ENCODE measurements around the gene DCAF6. TPM values are rescaled to one million over a fixed set of nuclear protein-coding genes. Genes with fewer than 3 reads are reported as not detected.
"Not testable (repeated sequence)": the region's sequence is repeated elsewhere in the genome, so short reads cannot be mapped to it uniquely, and the experiment has no call there.

The DCAF6 gene
- total RNA-seq, 4 donors from 2014 or later: 38.2 to 90.3 (median 54.8) TPM

DNA sequence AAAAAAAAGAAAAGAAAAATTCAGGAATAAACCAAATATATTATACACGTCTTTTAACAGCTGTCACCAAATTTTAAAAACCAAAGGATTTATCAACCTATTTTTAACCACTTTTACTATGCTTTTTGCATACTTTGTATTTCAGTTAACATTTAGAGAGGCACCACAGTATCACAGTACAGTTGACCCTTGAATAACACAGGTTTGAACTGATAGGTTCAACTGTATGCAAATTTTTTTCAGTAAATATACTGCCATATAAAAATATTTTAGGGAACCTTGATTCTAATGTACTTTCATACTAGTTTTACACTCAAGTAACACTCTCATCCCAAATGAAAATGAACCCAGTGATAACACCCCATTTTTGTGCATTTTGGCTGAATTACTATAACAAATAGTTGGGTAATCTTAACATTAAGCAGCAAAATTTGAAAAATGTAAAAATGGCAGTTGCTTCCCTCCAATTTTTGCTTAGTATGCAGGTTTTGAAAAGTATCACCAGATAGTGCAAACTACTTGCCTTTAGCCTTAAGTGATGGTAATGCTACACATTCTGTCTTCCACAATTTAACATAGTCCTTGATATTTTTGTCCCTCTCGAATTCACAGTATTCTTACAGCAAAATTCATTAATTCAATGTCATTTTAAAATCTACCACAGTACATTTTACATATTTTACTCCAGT is 11.8 kb upstream of the DCAF6 start:
- H3K4me1 ChIP-seq: peaks cover 13% of the 10 kb centered on the region
- H3K27ac ChIP-seq: no peak overlapping the region
- no peak overlapping the region for H3K4me3 ChIP-seq
- TF ChIP-seq, protein P1, sequence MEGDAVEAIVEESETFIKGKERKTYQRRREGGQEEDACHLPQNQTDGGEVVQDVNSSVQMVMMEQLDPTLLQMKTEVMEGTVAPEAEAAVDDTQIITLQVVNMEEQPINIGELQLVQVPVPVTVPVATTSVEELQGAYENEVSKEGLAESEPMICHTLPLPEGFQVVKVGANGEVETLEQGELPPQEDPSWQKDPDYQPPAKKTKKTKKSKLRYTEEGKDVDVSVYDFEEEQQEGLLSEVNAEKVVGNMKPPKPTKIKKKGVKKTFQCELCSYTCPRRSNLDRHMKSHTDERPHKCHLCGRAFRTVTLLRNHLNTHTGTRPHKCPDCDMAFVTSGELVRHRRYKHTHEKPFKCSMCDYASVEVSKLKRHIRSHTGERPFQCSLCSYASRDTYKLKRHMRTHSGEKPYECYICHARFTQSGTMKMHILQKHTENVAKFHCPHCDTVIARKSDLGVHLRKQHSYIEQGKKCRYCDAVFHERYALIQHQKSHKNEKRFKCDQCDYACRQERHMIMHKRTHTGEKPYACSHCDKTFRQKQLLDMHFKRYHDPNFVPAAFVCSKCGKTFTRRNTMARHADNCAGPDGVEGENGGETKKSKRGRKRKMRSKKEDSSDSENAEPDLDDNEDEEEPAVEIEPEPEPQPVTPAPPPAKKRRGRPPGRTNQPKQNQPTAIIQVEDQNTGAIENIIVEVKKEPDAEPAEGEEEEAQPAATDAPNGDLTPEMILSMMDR (IDR thresholded peaks at IDR 0.05): no peak
- TF ChIP-seq POLR2A (IDR thresholded peaks at IDR 0.05) (no peak), POLR2AphosphoS5 (IDR thresholded peaks at IDR 0.05) (no peak), EP300 (IDR thresholded peaks at IDR 0.05) (no peak)
- H3K27me3 ChIP-seq: no peaks in the 10 kb centered on the region
- no peaks in the 10 kb centered on the region for H3K36me3 ChIP-seq
- DNase-seq (ENCODE audit: low spot score in 2 of 2): no peak
- 92% methylated on average over 2 of the region's 2 CpGs for WGBS
- no peaks in the 10 kb centered on the region for H3K9me3 ChIP-seq

DNA sequence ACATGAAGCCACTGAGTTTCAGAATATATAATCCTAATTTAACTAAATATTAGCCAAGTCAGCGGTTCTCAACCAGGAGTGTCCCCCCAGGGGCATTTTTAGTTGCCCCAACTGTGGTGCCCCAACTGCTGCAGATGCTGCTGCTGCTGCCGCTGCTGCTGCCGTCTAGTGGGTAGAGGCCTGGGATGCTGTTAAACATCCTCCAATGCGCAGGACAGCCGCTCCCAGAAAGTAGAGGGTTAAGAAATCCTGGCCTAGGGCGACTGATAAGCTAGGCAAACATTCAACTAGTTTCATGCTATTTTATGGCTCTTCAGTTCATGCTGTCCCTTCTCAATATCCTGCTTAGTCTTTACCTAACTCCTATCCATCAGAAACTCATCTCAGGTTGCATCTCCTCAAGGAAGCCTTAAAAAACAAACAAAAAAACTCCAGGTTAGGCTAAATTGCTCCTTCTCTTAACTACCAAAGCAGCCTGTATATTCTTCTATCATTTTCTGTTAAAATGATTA is 9.9 kb upstream of the DCAF6 start:
- Histone ChIP-seq H3K9me3 (no peaks in the 10 kb centered on the region), H3K27ac (no peak overlapping the region), H3K4me3 (no peak overlapping the region), H3K27me3 (no peaks in the 10 kb centered on the region), H3K4me1 (peaks cover 13% of the 10 kb centered on the region), H3K36me3 (no peaks in the 10 kb centered on the region)
- TF ChIP-seq POLR2A (IDR thresholded peaks at IDR 0.05) (no peak), POLR2AphosphoS5 (IDR thresholded peaks at IDR 0.05) (no peak), EP300 (IDR thresholded peaks at IDR 0.05) (no peak)
- TF ChIP-seq, protein P1 (IDR thresholded peaks at IDR 0.05): no peak
- no peak for DNase-seq (ENCODE audit: low spot score in 2 of 2)
- WGBS: 84% methylated on average over 6 of the region's 6 CpGs

DNA sequence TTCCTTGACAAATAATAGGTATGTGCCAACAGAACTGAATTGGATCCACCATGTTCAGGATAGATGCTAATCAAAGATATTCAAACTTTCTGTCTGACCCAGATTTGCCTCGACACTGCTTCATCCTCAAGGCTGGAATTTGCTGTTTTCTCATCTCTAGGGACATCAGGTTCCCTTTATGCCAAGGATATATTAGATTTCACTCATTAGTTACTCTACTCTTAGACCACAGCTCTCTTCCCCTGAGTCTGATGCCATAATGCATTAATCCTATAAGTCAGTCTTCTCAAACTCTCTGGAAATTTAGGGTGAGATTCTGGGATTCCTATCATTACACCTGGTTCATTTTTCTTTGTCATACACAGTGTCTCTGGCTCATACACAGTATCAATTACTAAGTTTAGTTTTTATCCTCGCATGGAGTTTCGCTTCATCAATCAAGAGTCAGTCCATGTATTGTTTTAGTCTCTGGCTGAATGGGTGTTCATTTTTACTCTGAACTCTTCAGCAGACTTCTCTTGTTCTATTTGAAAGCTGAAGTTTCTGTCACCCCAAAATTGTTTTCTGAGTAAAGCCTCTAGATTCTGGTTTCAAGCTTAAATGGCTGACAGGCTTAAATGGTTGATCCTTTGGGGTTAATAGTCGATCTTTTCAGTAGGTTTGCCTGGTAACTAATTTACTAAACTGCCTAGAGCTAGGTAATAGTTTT is 9.3 kb upstream of the DCAF6 start:
- Histone ChIP-seq H3K4me3 (no peak overlapping the region), H3K27ac (no peak overlapping the region), H3K27me3 (no peaks in the 10 kb centered on the region), H3K36me3 (no peaks in the 10 kb centered on the region), H3K9me3 (no peaks in the 10 kb centered on the region), H3K4me1 (peaks cover 9% of the 10 kb centered on the region)
- 81% methylated on average over 4 of the region's 4 CpGs for WGBS
- TF ChIP-seq POLR2AphosphoS5 (IDR thresholded peaks at IDR 0.05): no peak
- no peak for TF ChIP-seq EP300 (IDR thresholded peaks at IDR 0.05)
- TF ChIP-seq, protein P1 (IDR thresholded peaks at IDR 0.05): no peak
- TF ChIP-seq POLR2A (IDR thresholded peaks at IDR 0.05): no peak
- no peak for DNase-seq (ENCODE audit: low spot score in 2 of 2)

DNA sequence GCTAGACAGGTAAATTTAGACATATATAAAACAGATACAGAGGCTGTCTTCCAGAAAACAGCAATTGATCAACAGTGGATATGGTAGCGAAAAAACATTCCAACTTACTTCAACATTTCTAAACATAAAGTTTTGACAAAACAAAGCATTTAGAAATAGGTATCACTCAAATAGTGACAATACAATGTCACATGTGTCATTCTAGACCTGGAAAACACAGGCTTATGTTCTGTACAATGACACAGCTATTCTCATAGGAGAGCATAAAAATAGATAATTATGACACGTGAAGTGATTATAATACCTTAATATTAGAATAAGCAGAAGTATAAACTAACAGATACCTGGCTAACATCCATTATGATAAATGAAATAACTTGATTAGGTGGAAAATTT is 8.0 kb upstream of the DCAF6 start:
- Histone ChIP-seq H3K27me3 (no peaks in the 10 kb centered on the region), H3K36me3 (no peaks in the 10 kb centered on the region), H3K9me3 (no peaks in the 10 kb centered on the region), H3K4me3 (no peak overlapping the region), H3K27ac (no peak overlapping the region), H3K4me1 (peaks cover 12% of the 10 kb centered on the region)
- 94% methylated on average over 2 of the region's 2 CpGs for WGBS
- TF ChIP-seq, protein P1 (IDR thresholded peaks at IDR 0.05): no peak
- TF ChIP-seq EP300 (IDR thresholded peaks at IDR 0.05) (no peak), POLR2A (IDR thresholded peaks at IDR 0.05) (no peak), POLR2AphosphoS5 (IDR thresholded peaks at IDR 0.05) (no peak)
- DNase-seq (ENCODE audit: low spot score in 2 of 2): no peak

DNA sequence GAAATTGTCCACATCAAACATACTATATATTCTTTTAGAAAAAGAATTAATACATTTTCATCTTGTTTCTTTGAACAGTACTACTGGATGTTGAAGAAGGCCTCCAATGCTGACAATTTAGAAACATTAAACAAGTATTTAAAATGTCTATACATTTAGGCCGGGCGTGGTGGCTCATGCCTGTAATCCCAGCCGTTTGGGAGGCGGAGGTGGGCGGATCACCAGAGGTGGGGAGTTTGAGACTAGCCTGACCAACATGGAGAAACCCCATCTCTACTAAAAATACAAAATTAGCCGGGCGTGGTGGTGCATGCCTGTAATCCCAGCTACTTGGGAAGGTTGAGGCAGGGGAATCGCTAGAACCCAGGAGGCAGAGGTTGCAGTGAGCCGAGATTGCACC is 7.6 kb upstream of the DCAF6 start:
- not testable (repeated sequence) for DNase-seq (ENCODE audit: low spot score in 2 of 2); H3K36me3 ChIP-seq; H3K9me3 ChIP-seq; H3K4me3 ChIP-seq; H3K27ac ChIP-seq; H3K27me3 ChIP-seq
- peaks cover 16% of the 10 kb centered on the region for H3K4me1 ChIP-seq
- 93% methylated on average over 9 of the region's 9 CpGs for WGBS
